ENCODE data around the gene GALNS. TPM values are rescaled to one million over a fixed set of nuclear protein-coding genes. Genes with fewer than 3 reads are reported as not detected.

The GALNS gene
- total RNA-seq, 2 donors from 2014 or later, result 24.8 to 38.7 TPM

DNA sequence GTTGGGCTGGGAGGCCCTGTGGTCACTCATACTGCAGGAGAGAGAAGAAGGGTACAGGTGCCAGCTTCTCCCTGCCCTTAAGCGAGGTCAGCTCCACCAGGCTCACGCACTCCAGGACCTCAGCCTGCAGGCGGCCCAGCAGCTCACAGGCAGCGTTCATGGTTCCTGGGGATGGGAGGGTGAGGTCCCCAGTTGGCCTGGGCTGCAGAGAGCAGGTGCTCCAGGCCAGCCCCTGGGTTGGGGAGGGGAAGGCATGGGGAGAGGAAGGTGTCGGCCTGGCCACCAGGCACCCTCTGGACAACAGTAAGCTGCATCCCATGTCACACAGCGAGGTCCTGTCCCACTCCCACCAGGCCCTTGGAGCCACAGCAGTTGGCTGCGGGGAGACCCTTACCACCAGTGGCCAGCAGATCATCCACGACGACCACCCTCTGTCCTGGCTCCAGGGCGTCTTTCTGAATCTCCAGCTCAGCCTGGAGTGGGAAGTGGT lies 47.0 kb downstream of the GALNS start:
- DNase-seq (ENCODE audit: low spot score), result no peak
- Histone ChIP-seq H3K4me3 (no peak overlapping the region), H3K4me1 (ENCODE audit: control insufficient read depth in 1 of 2, low read depth in 2 of 2) (peaks cover 11 to 35% of the 10 kb centered on the region in 2 donors), H3K27me3 (replicated peaks; ENCODE audit: insufficient read depth) (no peaks in the 10 kb centered on the region), H3K36me3 (peaks cover 11% of the 10 kb centered on the region), H3K9me3 (no peaks in the 10 kb centered on the region), H3K27ac (no peak overlapping the region)
- TF ChIP-seq, protein P1, sequence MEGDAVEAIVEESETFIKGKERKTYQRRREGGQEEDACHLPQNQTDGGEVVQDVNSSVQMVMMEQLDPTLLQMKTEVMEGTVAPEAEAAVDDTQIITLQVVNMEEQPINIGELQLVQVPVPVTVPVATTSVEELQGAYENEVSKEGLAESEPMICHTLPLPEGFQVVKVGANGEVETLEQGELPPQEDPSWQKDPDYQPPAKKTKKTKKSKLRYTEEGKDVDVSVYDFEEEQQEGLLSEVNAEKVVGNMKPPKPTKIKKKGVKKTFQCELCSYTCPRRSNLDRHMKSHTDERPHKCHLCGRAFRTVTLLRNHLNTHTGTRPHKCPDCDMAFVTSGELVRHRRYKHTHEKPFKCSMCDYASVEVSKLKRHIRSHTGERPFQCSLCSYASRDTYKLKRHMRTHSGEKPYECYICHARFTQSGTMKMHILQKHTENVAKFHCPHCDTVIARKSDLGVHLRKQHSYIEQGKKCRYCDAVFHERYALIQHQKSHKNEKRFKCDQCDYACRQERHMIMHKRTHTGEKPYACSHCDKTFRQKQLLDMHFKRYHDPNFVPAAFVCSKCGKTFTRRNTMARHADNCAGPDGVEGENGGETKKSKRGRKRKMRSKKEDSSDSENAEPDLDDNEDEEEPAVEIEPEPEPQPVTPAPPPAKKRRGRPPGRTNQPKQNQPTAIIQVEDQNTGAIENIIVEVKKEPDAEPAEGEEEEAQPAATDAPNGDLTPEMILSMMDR (IDR thresholded peaks at IDR 0.05), result no peak
- ATAC-seq (ENCODE audit: insufficient number of reproducible peaks, low FRiP score, low read depth), result no peak

GRCh38 chr16:88809068-88809675 lies 47.6 kb downstream of the GALNS start:
- Histone ChIP-seq H3K4me3 (no peak overlapping the region), H3K27me3 (replicated peaks; ENCODE audit: insufficient read depth) (no peaks in the 10 kb centered on the region), H3K4me1 (ENCODE audit: control insufficient read depth in 1 of 2, low read depth in 2 of 2) (peaks cover 11 to 41% of the 10 kb centered on the region in 2 donors), H3K27ac (no peak overlapping the region), H3K36me3 (peaks cover 11% of the 10 kb centered on the region), H3K9me3 (no peaks in the 10 kb centered on the region)
- TF ChIP-seq, protein P1 (IDR thresholded peaks at IDR 0.05), result no peak
- ATAC-seq (ENCODE audit: insufficient number of reproducible peaks, low FRiP score, low read depth) (no peak), DNase-seq (ENCODE audit: low spot score) (no peak)

DNA sequence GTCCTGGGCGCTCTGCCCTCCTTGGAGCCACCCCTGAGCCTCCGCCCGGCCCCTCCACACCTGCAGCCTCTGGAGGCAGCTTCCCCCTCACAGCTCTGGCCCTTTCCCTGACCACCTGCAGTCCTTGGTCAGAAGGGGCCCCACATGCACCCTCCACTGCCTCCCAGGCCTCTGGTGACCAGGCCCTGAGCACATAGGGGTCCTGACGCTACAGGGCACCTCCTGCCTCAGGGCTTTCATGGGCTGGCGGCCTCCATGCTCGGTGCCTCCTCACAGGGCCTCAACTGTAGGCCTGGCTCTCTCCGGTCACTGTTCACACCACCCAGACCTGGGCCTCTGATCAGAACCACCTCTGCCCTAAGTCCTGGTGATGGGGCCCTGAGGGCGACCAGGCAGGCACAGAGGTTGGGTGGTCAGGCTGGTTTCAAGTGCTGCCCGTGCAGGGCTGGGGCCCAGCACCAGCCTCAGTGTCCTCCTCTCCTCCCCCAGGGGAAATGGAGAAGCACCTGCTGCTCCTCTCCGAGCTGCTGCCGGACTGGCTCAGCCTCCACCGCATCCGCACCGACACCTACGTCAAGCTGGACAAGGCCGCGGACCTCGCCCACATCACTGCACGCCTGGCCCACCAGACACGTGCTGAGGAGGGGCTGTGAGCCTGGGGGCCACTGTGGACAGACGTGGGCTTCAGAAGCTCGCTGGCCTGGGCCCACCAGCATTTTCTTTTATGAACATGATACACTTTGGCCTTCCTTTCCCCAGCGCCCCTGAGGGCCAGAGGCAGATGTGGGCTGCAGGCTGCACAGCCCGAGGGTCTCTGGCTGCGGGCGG lies 48.9 kb downstream of the GALNS start:
- TF ChIP-seq, protein P1 (IDR thresholded peaks at IDR 0.05), result no peak
- H3K4me3 ChIP-seq, result no peak overlapping the region
- peaks cover 11% of the 10 kb centered on the region for H3K36me3 ChIP-seq
- H3K9me3 ChIP-seq, result no peaks in the 10 kb centered on the region
- no peaks in the 10 kb centered on the region for H3K27me3 ChIP-seq (replicated peaks; ENCODE audit: insufficient read depth)
- H3K4me1 ChIP-seq (ENCODE audit: control insufficient read depth in 1 of 2, low read depth in 2 of 2), result peaks cover 11 to 41% of the 10 kb centered on the region in 2 donors
- ATAC-seq (ENCODE audit: insufficient number of reproducible peaks, low FRiP score, low read depth), result no peak
- no peak for DNase-seq (ENCODE audit: low spot score)
- no peak overlapping the region for H3K27ac ChIP-seq

DNA sequence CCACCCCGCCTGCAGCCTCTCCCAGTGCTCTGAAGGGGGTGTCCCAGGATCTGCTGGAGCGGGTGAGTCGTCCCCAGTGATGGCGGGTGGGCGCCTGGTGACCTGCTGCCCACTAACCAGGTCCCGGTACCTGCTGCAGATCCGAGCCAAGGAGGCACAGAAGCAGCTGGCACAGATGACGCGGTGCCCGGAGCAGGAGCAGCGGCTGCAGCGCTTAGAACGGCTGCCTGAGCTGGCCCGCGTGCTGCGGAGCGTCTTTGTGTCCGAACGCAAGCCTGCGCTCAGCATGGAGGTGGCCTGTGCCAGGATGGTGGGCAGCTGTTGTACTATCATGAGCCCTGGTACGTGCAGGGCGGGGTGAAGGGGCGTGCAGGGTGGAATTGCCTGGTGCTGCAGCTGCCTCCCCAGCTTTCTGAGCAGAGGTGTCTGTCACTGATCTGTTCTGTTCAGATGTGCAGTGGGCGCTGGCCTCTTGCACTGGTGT lies 49.6 kb downstream of the GALNS start:
- TF ChIP-seq, protein P1 (IDR thresholded peaks at IDR 0.05), result no peak
- H3K9me3 ChIP-seq, result no peaks in the 10 kb centered on the region
- H3K4me1 ChIP-seq (ENCODE audit: control insufficient read depth in 1 of 2, low read depth in 2 of 2), result peaks cover 11 to 41% of the 10 kb centered on the region in 2 donors
- ATAC-seq (ENCODE audit: insufficient number of reproducible peaks, low FRiP score, low read depth), result no peak
- DNase-seq (ENCODE audit: low spot score), result no peak
- H3K27me3 ChIP-seq (replicated peaks; ENCODE audit: insufficient read depth), result no peaks in the 10 kb centered on the region
- no peak overlapping the region for H3K4me3 ChIP-seq
- H3K36me3 ChIP-seq, result peaks cover 11% of the 10 kb centered on the region
- no peak overlapping the region for H3K27ac ChIP-seq

DNA sequence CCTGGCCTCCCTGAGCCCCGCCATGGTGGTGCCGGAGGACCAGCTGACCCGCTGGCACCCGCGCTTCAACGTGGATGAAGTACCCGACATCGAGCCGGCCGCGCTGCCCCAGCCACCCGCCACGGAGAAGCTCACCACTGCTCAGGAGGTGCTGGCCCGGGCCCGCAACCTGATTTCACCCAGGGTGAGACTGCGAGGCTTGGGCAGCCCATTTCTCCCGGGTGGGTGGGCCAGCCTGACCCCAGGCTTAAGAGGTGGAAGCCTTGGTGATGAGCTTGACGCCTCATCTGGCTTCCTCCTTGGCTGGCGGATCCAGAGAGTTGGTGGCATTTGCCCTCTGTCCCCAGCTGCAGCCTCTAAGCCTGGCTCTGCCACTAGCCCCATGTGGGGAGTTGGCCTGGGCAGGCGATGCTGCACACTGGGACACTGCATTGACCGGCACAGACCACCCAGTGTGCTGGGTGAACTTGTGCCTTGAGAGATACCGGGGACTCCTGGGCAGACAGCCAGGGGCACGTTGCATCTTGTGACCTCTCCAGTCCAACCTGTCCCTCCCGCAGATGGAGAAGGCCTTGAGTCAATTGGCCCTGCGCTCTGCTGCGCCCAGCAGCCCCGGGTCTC lies 50.1 kb downstream of the GALNS start:
- Histone ChIP-seq H3K9me3 (no peaks in the 10 kb centered on the region), H3K4me1 (ENCODE audit: control insufficient read depth in 1 of 2, low read depth in 2 of 2) (peaks cover 11 to 41% of the 10 kb centered on the region in 2 donors), H3K36me3 (peaks cover 11% of the 10 kb centered on the region), H3K27ac (no peak overlapping the region), H3K27me3 (replicated peaks; ENCODE audit: insufficient read depth) (no peaks in the 10 kb centered on the region), H3K4me3 (no peak overlapping the region)
- TF ChIP-seq, protein P1 (IDR thresholded peaks at IDR 0.05), result no peak
- ATAC-seq (ENCODE audit: insufficient number of reproducible peaks, low FRiP score, low read depth) (no peak), DNase-seq (ENCODE audit: low spot score) (no peak)
